IPS DF 4.7 (cell line): ENCODE measurements around the gene ANKFY1.

ENCODE experiments used
- DNase-seq: peaks from one replicate; pipeline ENCODE4 v3.0.0-alpha.2; 2013; ENCODE audit warnings: low spot score; ENCODE audit errors: extremely low read depth

The ANKFY1 gene

GRCh38 chr17:4178651-4179050 is 85.1 kb downstream of the ANKFY1 start:
- no peak for DNase-seq

DNA sequence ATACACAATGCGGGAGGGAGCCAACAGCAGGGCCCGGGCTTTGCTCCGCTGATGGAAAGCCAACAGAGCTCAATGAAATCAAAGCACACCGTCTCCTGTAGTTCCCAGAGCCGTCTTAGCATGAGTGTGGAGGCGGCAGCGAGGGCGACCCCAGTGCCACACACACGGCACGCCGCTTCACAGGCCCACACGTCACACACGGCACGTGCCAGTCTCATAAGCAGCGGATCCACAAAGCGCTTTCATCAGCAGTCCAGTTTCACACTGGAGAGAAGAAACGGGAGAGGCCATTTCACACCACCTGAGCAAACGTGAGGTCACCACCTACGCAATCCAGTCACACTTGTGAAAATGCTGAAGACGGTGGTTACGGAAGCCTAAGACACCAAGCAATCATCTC is 86.0 kb downstream of the ANKFY1 start:
- no peak for DNase-seq

DNA sequence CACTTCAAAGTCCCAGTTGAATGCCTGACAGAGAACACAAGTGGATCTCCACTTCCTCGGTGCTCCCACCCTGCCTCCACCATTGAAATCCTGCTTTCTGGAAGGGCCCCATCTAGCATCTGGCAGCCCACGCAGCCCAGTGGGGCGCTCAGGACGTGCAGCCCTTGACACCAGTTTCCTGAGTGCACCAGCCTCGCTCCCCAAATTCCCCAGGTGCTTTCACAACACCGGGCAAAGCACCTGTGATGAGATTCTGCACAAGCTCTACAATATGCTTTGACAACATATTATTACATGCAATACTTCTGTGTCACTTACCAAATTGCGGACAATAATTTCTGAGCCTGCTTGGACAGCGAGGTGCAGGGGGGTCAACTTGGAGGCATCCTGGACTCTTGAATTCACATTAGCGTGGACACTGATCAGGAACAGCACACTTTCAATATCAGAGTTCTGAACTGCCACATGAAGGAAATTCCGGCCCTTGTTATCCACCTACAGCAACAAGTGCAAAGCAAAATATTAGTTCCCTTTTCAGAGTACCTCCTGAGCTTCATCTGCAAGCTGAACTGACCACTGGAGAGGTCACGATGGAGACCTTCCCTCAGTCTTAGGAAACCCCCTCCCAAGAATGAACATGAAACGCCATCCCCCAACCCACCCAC is 86.8 kb downstream of the ANKFY1 start:
- no peak for DNase-seq

GRCh38 chr17:4175921-4176807 is 87.6 kb downstream of the ANKFY1 start:
- no peak for DNase-seq

DNA sequence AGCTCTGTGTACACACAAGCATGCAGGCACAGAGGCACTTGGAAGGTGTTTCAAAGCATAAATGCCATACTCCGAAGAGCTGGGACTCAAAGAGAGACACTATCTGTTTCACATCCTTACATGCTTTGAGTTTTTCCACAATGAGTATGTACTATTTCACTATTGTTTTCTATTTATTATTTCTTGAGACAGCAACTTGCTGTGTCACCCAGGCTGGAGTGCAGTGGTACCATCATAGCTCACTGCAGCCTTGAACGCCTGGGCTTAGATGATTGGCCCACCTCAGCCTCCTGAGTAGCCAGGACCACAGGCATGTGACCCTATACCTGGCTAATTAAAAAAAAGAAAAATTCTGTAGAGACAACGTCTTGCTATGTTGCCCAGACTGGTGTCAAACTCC is 89.2 kb downstream of the ANKFY1 start:
- DNase-seq, result no peak

GRCh38 chr17:4173781-4174180 is 90.0 kb downstream of the ANKFY1 start:
- no peak for DNase-seq

DNA sequence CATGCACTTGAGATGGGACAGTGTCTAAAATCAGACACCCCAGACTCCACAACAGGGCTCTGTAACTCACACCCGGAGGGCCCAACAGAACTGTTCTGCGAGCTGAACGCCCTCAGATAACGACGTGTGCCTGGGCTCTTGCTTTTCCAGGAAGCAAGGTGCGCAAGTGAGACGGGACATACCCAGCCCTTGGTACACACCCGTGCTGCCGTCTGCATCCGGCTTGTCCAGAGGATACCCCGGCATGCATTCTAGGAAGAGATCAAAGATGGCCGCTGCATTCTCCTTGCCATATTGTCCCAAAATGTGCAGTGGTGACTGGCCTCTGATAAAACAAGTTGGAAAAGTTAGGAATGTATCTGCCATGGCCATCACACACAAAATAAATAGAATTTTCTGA is 91.4 kb downstream of the ANKFY1 start:
- DNase-seq, result no peak

DNA sequence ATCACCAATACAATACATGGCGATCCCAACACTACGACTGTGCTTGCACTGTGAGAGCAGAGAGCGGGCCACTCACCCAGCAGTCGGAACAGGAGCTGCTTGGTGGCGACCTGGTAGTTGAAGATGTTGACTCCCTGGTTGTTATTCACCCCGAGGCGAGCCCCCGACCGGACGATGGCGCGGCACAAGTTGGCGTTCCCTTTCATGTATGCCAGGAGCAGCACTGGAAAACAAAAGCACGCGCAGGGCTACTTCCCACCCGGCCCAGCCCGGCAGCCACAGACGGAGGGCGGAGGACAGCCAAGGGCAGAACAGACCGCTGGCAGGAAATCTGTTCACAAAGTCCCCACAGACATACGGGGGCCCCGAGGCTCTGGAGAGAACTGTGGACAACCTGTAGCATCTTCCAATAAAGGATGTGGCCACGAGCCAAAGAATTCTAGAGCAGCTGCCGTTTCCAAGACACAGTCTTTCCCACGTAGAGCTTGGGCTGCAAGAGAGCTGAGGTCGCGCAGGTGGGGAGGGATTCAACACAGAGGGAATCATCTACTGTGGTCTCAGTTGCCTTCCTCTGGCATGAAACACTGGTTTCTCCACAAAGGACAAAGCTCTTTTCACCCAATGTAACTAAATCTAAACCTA is 93.0 kb downstream of the ANKFY1 start:
- no peak for DNase-seq

DNA sequence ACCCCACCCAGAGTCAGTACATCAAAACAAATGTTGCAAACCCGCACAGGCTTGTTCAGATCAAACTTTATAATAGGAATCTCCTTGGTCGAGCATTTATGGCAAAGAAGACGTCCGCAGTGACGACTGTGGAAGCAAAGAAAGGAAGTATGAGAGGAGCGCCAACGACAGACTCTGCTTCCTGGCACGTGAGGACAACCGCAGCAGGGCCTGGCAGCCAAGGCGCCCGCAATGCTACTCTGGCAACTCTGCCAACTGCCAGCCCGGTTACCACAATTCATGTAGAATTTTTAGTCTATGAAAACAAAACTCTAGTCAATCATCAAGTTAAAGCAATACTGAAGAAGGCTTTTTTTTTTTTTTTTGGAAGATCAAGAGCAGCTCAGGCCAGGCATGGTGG is 96.0 kb downstream of the ANKFY1 start:
- no peak for DNase-seq

DNA sequence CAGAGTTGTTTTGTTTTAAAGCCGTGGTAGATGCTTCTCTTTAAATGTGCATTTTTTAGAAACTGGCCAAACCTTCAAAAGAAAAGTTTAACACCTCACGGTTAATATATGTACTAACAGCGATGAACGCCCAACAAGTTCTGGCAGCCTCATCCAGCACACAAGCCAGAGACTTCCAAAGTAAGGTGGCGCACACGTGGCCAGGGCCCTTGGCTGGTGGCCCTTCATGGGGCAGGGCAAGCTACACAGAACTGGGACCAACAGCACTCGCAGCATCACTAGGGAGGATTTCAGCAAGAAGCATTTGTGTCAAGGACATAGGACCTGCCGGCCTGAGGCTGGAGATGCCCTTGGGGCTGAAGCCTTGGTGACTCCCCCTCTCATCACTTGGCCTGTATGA is 97.4 kb downstream of the ANKFY1 start:
- no peak for DNase-seq

GRCh38 chr17:4165301-4166010 is 98.3 kb downstream of the ANKFY1 start:
- DNase-seq, result no peak

GRCh38 chr17:4163951-4164350 is 99.8 kb downstream of the ANKFY1 start:
- no peak for DNase-seq

GRCh38 chr17:4162775-4163466 is 100.9 kb downstream of the ANKFY1 start:
- no peak for DNase-seq

GRCh38 chr17:4162321-4162720 is 101.5 kb downstream of the ANKFY1 start:
- DNase-seq, result no peak

- no peak for DNase-seq
Observed at GRCh38 chr17:4161967-4162305, 101.8 kb downstream of the ANKFY1 start.

GRCh38 chr17:4161192-4161966 is 102.4 kb downstream of the ANKFY1 start:
- DNase-seq, result no peak

- no peak for DNase-seq
Observed at GRCh38 chr17:4160294-4160859, 103.4 kb downstream of the ANKFY1 start.

DNA sequence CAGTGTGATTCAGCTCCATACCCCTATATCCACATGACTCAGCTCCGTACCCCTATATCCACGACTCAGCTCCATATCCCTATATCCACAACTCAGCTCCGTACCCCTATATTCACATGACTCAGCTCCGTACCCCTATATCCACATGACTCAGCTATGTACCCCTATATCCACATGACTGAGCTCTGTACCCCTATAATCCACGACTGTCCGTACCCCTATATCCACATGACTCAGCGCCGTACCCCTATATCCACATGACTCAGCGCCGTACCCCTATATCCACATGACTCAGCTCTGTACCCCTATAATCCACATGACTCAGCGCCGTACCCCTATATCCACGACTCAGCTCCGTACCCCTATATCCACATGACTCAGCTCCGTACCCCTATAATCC is 104.0 kb downstream of the ANKFY1 start:
- DNase-seq, result no peak

- no peak for DNase-seq
Observed at GRCh38 chr17:4157618-4158333, 106.0 kb downstream of the ANKFY1 start.
